HuH-7 (cell line): Measurements from ENCODE around the gene CTAG2.
"Not testable (repeated sequence)": the region's sequence is repeated elsewhere in the genome, so short reads cannot be mapped to it uniquely, and the experiment has no call there.

Source experiments
- DNase-seq: peaks from one replicate; pipeline ENCODE4 v3.0.0; 2011; ENCODE audit warnings: low spot score

Gene CTAG2

DNA sequence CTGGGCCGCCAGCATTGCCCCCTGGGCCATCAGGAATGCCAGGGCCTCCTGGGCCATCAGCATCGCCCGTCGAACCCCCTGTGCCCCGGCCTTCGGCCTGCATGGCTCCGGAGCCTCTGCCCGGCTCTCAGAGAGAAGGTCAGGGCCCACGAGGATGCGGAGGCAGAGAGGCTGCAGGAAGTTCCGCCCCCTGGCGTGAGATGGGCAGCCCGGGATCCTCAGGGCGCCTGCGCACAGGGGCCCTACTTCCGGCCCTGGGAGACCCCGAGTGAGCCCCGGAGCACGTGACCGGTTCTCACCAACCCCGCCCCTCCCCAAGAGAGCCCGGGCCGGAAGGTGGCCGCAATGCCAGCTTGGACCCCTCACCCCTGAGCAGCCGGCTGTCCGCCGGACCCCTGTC lies at the start of gene CTAG2:
TSS of gene CTAG2 (minus strand) at position 167 of the 400 bp plus-strand sequence. CDS start at position 103, 64 bp downstream.
- not testable (repeated sequence) for DNase-seq

GRCh38 chrX:154698630-154699248 lies 45.4 kb upstream of the CTAG2 start:
- DNase-seq = no peak

DNA sequence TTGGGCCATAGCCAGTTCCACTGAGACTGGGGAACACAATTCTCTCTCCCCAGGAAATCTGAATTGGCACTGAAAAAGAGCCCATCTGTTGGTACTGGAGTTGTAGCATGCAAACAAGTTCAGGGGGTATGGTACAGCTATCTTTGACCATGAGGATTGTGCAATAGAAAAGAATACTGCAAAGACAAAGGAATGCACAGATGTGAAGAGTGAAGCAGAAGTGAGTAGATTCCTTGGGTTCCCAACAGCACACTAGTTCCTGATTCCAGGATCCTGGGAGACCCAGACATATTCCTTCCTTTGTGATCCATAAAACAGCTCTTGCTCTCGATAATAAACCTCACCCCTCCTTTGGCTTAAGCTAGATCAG lies 43.3 kb upstream of the CTAG2 start:
- DNase-seq = no peak

GRCh38 chrX:154695911-154696675 lies 42.7 kb upstream of the CTAG2 start:
- DNase-seq = no peak

DNA sequence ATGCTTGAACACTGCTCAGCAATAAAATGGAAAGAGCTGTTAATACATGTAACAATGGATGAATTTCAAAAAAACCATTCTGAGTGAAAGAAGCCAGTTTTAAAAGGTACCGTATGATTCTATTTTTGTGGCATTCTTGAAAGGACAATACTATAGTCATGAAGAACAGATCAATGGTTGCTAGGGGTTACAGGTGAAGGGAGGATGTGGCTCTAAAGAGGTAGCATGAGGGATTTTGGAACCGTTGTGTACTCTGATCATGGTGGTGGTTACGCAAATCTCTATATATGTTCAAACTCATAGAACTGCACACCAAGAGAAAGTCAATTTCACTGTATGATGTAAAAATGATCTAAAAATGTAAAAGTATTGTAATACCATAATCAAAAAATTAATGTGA lies 40.0 kb upstream of the CTAG2 start:
- no peak for DNase-seq

DNA sequence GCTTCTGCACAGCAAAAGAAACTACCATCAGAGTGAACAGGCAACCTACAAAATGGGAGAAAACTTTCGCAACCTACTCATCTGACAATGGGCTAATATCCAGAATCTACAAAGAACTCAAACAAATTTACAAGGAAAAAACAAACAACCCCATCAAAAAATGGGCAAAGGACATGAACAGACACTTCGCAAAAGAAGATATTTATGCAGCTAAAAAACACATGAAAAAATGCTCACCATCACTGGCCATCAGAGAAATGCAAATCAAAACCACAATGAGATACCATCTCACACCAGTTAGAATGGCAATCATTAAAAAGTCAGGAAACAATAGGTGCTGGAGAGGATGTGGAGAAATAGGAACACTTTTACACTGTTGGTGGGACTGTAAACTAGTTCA lies 37.1 kb upstream of the CTAG2 start:
- DNase-seq = not testable (repeated sequence)

DNA sequence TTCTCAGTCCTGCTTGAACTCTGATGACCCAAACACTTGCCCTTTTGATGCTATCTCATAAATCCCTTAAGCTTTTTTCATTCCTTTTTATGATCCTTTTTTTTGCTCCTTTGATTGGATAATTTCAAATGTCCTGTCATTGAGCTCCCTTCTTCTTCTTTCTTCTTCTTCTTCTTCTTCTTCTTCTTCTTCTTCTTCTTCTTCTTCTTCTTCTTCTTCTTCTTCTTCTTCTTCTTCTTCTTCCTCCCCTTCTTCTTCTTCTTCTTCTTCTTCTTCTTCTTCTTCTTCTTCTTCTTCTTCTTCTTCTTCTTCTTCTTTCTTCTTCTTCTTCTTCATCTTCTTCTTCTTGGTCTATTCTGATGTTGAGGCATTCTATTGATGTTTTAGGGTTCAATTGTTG lies 18.7 kb upstream of the CTAG2 start:
- DNase-seq = not testable (repeated sequence)

DNA sequence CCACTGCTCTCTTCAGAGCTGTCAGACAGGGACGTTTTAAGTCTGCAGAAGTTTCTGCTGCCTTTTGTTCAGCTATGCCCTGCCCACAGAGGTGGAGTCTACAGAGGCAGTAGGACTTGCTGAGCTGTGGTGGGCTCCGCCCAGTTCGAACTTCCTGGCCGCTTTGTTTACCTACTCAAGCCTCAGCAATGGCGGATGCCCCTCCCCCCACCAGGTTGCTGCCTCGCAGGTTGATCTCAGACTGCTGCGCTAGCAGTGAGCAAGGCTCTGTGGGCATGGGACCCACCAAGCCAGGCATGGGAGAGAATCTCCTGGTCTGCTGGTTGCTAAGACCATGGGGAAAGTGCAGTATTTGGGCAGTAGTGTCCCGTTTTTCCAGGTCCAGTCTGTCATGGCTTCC lies 17.5 kb upstream of the CTAG2 start:
- not testable (repeated sequence) for DNase-seq

GRCh38 chrX:154661899-154662298 lies 8.5 kb upstream of the CTAG2 start:
- DNase-seq = no peak

GRCh38 chrX:154661170-154661569 lies 7.8 kb upstream of the CTAG2 start:
- no peak for DNase-seq

DNA sequence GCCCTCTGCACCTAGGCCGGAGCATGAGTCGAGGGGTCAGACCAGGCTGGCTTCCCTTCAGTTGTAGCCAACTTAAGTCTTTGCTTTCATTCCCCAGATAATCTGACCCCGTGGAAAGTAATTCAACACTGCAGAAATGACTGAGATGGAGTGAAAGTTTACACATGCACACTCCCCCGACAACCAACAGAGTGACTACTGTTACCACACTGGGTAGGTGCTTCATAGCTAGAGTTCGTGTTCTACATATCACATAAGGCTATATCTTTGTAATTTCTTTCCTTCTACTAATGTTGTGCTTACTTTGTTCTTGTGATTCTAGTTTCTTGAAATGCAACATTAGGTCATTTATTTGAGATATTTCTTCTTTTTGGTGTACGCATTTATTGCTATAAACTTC lies 7.2 kb upstream of the CTAG2 start:
- no peak for DNase-seq

- DNase-seq = no peak
Measured at GRCh38 chrX:154658957-154659356, 5.6 kb upstream of the CTAG2 start.

GRCh38 chrX:154658187-154658586 lies 4.8 kb upstream of the CTAG2 start:
- no peak for DNase-seq

- DNase-seq = no peak
Measured at GRCh38 chrX:154657226-154657805, 3.9 kb upstream of the CTAG2 start.

DNA sequence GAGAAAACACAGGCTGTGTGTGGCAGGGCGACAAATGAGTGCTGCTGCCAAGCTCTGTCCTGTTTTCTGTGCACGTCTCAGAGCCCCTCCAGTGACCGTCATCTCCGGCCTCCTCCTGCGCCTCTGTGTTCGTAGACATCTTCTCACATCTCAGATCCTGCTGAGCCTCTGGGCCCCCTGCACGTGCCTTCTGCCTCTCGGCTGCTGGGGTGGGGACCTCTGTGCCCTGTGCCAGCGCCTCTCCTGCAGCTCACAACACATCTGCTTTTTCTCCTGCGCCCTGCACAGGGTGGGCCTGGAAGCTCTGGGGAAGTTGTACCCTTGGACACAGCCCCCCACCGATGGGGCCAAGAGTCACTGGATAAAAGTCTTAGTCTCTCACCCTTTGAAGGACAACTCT lies 2.4 kb upstream of the CTAG2 start:
- no peak for DNase-seq

GRCh38 chrX:154655346-154655745 lies 2.0 kb upstream of the CTAG2 start:
- DNase-seq = no peak

DNA sequence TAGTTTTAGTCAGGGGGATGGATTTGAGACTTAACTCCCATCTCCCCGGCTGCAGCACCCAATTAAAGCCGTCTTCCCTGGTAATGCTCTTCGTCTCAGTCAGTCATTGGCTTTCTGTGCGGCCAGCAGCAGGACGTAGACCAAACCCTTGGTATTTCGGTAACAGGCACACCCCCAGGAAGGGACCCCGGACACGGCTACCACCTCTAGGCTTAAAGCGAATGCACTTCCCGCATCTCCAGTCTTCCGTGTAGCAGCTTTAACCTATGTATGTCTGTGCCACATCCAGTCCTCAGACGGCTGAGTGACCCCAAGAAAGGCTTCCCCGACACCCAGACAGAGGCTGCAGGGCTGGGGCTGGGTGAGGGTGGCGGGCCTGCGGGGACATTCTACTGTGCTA lies 1.5 kb upstream of the CTAG2 start:
- DNase-seq = no peak

DNA sequence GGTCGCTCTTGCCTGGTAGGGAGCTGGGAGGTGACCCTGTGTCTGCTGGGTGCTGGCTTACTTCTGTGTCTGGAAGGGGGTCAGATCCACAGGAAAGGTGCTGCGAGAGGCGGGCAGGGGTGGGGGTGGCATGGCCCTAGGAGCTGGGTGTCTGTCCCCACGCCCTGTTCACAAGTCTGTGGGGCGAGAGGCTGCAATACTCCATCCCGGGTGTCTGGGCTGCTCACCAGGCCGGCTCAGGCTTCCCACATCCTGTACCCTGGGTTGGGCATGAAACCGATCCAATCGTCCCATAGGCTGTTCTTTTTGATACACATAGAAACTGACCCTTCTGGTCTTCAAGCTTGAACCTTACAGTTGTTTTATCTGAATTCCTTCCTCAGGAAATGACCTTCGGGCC lies 993 bp upstream of the CTAG2 start:
- DNase-seq = no peak

DNA sequence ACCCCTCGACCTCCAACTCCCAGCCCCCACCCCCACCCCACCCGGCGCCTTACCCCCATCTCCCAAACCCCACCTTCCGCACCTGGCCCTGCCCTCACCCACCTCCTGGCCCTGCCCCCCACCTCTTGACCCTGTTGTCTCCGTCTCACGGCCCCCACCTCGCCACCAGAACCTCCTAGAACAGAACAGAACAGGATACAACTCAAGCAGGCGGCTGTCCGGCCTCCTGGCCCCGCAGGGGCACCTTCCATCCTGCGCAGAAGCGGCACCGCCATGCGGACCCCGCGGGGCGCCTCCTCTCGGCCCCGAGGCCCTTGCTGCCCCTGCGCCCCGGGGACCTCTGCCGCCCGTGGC lies 354 bp downstream of the CTAG2 start:
- DNase-seq = no peak

- DNase-seq = no peak
Measured at GRCh38 chrX:154652311-154653047, 900 bp downstream of the CTAG2 start.

DNA sequence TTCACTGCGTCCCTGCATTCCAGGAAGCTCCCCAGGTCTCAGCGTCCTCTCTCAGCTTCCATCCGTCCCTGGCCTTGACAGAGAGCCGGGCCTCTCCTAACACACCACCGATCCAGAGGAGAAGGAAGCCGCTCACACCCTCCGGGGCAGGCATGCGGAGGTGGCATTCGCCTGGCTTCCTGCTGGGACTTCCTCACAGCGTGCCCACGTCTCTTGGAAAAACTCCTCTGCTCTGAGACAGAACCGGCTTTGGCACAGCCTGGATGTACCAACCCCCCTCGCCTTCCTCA lies 3.2 kb downstream of the CTAG2 start:
- no peak for DNase-seq

GRCh38 chrX:154649503-154650220 lies 3.7 kb downstream of the CTAG2 start:
- no peak for DNase-seq

GRCh38 chrX:154648931-154649330 lies 4.4 kb downstream of the CTAG2 start:
- DNase-seq = no peak
